GM18511 (cell line): ENCODE measurements around the gene MACROD2.
"Not testable (repeated sequence)": the region's sequence is repeated elsewhere in the genome, so short reads cannot be mapped to it uniquely, and the experiment has no call there.

Experiments
- ATAC-seq: cut with Tn5 transposase; IDR thresholded peaks from one replicate; pipeline ENCODE4 v1.9.1; 2021; ENCODE audit warnings: mild to moderate bottlenecking, moderate library complexity; ENCODE audit not compliant: unreplicated experiment

Gene MACROD2

GRCh38 chr20:15795305-15796019 is 1800.1 kb downstream of the MACROD2 start:
- no peak for ATAC-seq

GRCh38 chr20:15799871-15800270 is 1804.6 kb downstream of the MACROD2 start:
- no peak for ATAC-seq

DNA sequence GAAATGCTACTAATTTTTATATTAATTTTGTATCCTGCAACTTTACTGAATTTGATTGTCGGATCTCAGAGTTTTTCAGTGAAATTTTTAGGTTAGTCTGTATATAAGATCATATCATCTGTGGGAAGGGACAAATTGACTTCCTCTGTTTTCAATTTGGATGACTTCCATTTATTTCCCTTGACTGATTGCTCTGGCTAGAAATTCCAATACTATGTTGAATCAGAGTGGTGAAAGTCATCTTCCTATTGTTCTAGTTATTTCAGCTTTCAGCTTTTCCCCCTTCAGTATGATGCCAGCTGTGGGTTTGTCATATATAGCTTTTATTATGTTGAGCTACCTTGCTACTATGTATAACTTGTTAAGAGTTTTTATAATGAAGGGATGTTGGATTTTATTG is 1806.7 kb downstream of the MACROD2 start:
- no peak for ATAC-seq

DNA sequence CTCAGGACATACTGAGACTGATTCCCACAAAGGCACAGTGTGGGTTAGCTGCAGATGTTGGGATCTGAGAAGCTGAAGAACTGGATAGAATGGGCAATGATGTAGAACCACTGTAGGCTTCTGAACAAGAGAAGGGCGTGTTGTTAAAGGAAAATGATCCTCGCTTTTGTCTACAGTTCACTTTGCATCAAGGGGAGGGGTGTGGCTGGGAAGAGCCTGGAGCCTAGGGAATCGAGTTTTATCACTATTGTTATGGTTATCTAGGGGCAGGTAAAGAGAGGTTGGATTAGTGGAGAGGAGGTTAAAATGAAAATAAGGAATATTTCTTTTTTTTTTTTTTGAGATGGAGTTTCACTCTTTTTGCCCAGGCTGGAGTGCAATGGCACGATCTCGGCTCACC is 1809.8 kb downstream of the MACROD2 start:
- ATAC-seq: no peak

- no peak for ATAC-seq
These were observed 1810.8 kb downstream of the MACROD2 start for GRCh38 chr20:15806105-15806504.

DNA sequence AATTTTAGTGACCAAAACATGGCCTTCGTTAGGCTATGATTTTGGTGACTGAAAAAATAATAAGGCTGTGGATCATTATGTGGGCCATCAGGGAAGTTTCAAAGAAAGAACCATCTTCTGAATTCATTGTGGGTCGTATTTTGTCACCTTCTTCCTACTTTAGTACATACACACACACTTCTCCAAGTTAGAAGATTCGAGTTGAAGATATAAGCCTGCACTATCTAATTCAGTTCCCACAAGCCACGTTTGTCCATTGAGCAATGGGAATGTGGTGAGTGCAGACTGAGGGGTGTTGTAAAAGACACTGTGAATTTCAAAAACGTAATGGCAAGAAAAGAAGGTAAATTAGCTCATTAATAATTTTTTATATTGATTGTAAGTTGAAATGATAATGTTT is 1812.0 kb downstream of the MACROD2 start:
- no peak for ATAC-seq

- not testable (repeated sequence) for ATAC-seq
These were observed 1812.5 kb downstream of the MACROD2 start for GRCh38 chr20:15807771-15808170.

DNA sequence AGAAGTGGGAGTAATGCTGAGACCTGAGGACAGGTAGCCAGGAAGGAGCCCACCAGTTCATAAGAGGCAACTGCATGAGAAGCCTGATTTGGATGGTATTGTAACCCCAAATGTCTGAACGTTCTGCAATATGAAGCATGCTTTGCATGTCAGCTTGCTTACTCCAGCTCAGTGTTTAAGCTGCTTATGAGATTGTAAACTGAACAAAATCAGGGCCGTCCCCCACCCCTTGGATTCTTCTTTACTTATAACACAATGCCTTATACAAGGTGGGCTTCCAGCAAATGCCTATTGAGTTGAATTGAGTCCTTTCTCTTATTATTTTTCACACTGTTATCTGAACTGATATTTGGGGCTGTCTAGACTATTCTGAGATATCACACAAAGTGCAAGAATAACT is 1816.6 kb downstream of the MACROD2 start:
- ATAC-seq: no peak

GRCh38 chr20:15812696-15813095 is 1817.4 kb downstream of the MACROD2 start:
- no peak for ATAC-seq

GRCh38 chr20:15814360-15814759 is 1819.0 kb downstream of the MACROD2 start:
- ATAC-seq: no peak

DNA sequence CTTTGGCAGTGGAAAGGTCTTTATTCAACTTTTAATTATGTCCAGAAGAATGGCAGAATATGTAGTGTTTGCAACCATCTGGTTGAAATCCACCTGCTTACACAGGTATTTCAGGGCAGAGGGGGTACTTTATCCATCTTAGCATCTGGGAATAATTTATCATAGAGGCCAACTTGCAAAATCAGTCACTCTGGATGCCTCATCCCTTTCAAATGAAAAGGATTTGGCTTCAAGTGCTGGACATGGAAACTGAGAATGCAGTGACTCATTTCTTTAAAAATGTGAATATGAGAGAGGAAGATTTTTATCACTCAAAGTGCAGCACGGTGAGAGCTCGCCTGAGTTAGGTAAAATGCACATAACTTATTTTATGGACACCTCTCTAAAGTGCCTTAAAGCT is 1819.6 kb downstream of the MACROD2 start:
- ATAC-seq: no peak

- ATAC-seq: no peak
These were observed 1822.0 kb downstream of the MACROD2 start for GRCh38 chr20:15817351-15817750.

- ATAC-seq: no peak
These were observed 1823.3 kb downstream of the MACROD2 start for GRCh38 chr20:15818651-15819071.

DNA sequence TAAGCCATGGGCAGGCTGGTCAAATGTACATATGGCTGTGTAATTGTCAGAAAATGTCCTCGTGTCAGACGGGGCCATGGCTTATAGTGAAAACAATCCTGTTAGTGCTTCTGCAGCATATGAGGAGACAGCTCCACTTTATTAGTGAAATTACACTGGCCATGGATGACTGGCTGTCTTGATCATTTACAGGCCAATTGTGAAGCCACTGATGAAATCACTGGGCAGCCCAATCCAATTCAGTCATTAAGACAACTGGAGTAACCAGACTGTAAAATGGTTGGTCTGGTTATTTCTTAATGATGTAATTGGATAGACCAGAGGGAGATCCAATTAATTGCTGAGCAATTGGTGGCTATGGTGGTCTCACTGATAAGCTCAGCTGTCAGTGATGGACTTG is 1828.4 kb downstream of the MACROD2 start:
- ATAC-seq: no peak

GRCh38 chr20:15827628-15828027 is 1832.3 kb downstream of the MACROD2 start:
- no peak for ATAC-seq

- ATAC-seq: no peak
These were observed 1835.9 kb downstream of the MACROD2 start for GRCh38 chr20:15831201-15831600.

DNA sequence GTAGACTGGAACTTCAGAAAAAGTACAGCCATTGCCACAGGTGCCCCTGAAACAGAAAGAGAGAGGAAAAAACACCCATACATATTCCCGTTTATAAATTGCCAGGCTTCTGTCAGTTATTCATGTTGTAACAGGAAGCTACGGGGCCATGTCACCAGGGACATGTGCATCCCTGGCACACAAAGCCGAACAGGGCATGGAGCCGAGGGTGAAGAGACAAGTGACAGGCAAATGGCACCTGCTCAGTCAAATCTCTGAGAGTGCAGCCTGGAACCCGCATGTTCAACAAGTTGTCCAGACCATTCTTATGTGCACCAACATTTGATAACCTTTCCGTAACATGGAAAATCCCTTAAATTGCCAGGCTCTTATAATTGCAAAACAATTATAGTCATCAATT is 1837.2 kb downstream of the MACROD2 start:
- no peak for ATAC-seq

GRCh38 chr20:15834857-15835256 is 1839.5 kb downstream of the MACROD2 start:
- no peak for ATAC-seq

DNA sequence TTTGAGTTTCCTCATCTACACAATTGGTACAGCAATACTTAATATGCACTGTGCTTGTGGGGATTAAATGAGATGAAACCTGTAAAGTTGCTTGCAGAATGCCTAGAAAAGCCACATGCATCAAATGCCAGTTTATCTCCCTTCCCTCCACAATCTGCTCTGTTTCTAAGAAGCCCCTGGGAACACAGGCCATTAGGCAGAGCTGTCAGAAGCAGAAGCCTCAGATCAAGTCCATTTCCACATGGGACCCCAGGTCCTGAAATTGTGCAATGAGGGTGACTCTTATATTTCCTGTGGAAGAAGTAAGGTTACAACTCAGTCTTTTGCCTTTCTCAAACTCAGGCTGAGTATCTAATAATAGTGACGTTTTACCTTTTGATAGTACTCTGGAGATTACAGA is 1840.5 kb downstream of the MACROD2 start:
- no peak for ATAC-seq

- no peak for ATAC-seq
These were observed 1841.3 kb downstream of the MACROD2 start for GRCh38 chr20:15836634-15837033.

- ATAC-seq: no peak
These were observed 1842.2 kb downstream of the MACROD2 start for GRCh38 chr20:15837563-15837962.

GRCh38 chr20:15838466-15838865 is 1843.2 kb downstream of the MACROD2 start:
- no peak for ATAC-seq

- no peak for ATAC-seq
These were observed 1845.5 kb downstream of the MACROD2 start for GRCh38 chr20:15840636-15841301.
